Stimulated activated CD4-positive, alpha-beta T cell treated with anti-CD3 and anti-CD28 coated beads, TNF-alpha, amount 100 ng/mL, for 1 hour (primary cell): ENCODE data around the gene DOCK3.
"Not testable (repeated sequence)": the region's sequence is repeated elsewhere in the genome, so short reads cannot be mapped to it uniquely, and the experiment has no call there.

ENCODE experiments used
- DNase-seq, 3 donors: peaks; one replicate each; pipeline ENCODE4 v3.0.0-alpha.2; 2020; ENCODE audit warnings: low read depth in 3 of 3, low spot score in 1 of 3

Gene DOCK3

GRCh38 chr3:51283421-51283820 lies 608.7 kb downstream of the DOCK3 start:
- no peak for DNase-seq

- no peak for DNase-seq
Measured at GRCh38 chr3:51295625-51296024, 620.9 kb downstream of the DOCK3 start.

GRCh38 chr3:51297333-51297732 lies 622.6 kb downstream of the DOCK3 start:
- no peak for DNase-seq

GRCh38 chr3:51304230-51304629 lies 629.5 kb downstream of the DOCK3 start:
- no peak for DNase-seq

- DNase-seq: no peak
Measured at GRCh38 chr3:51306093-51306492, 631.4 kb downstream of the DOCK3 start.

- DNase-seq: no peak
Measured at GRCh38 chr3:51307458-51307857, 632.7 kb downstream of the DOCK3 start.

- not testable (repeated sequence) for DNase-seq
Measured at GRCh38 chr3:51307945-51308607, 633.3 kb downstream of the DOCK3 start.

GRCh38 chr3:51311055-51311454 lies 636.3 kb downstream of the DOCK3 start:
- DNase-seq: no peak

GRCh38 chr3:51328206-51328605 lies 653.5 kb downstream of the DOCK3 start:
- no peak for DNase-seq

- no peak for DNase-seq
Measured at GRCh38 chr3:51330046-51330445, 655.3 kb downstream of the DOCK3 start.

- no peak for DNase-seq
Measured at GRCh38 chr3:51332156-51332555, 657.4 kb downstream of the DOCK3 start.

GRCh38 chr3:51333021-51333420 lies 658.3 kb downstream of the DOCK3 start:
- no peak for DNase-seq

GRCh38 chr3:51336261-51336660 lies 661.5 kb downstream of the DOCK3 start:
- DNase-seq: no peak

- DNase-seq: no peak
Measured at GRCh38 chr3:51337666-51338065, 662.9 kb downstream of the DOCK3 start.

GRCh38 chr3:51338632-51339031 lies 663.9 kb downstream of the DOCK3 start:
- DNase-seq: no peak

- DNase-seq: no peak
Measured at GRCh38 chr3:51340013-51340829, 665.5 kb downstream of the DOCK3 start.

GRCh38 chr3:51340989-51341636 lies 666.4 kb downstream of the DOCK3 start:
- no peak for DNase-seq

- DNase-seq: no peak
Measured at GRCh38 chr3:51343918-51344687, 669.4 kb downstream of the DOCK3 start.

GRCh38 chr3:51350751-51351150 lies 676.0 kb downstream of the DOCK3 start:
- DNase-seq: no peak

- DNase-seq: no peak
Measured at GRCh38 chr3:51353131-51353530, 678.4 kb downstream of the DOCK3 start.

GRCh38 chr3:51353691-51354090 lies 679.0 kb downstream of the DOCK3 start:
- no peak for DNase-seq
